WERI-Rb-1 (cell line): Measurements from ENCODE around the gene SAFB2.

Experiments
- DNase-seq: peaks from one replicate; pipeline ENCODE4 v3.0.0-alpha.2; 2020
- H3K27ac ChIP-seq: fragments of 250-450 bp; sonication (Bioruptor Pico); 2 replicates; pipeline ENCODE4 v1.5.1; 2020; ENCODE audit warnings: mild to moderate bottlenecking, moderate library complexity
- H3K27me3 ChIP-seq: fragments of 250-450 bp; sonication (Bioruptor Pico); 2 replicates; pipeline ENCODE4 v1.5.1; 2021; ENCODE audit warnings: mild to moderate bottlenecking, low read depth, moderate library complexity; ENCODE audit not compliant: insufficient read depth, severe bottlenecking
- H3K36me3 ChIP-seq: fragments of 250-450 bp; sonication (Bioruptor Pico); 2 replicates; pipeline ENCODE4 v1.5.1; 2020; ENCODE audit warnings: mild to moderate bottlenecking, moderate library complexity
- H3K4me3 ChIP-seq: 2 replicates; pipeline ENCODE4 v1.5.1; 2011; ENCODE audit warnings: low read depth, mild to moderate bottlenecking, control low read depth, low read length
- H3K9me3 ChIP-seq: fragments of 250-450 bp; sonication (Bioruptor Pico); 2 replicates; pipeline ENCODE4 v1.5.1; 2021; ENCODE audit warnings: mild to moderate bottlenecking, moderate library complexity; ENCODE audit not compliant: severe bottlenecking
- CTCF ChIP-seq: IDR thresholded peaks from 2 replicates; pipeline ENCODE4 v1.5.1; 2011; ENCODE audit warnings: low read depth, mild to moderate bottlenecking, control low read depth, inconsistent platforms, low read length

The SAFB2 gene

GRCh38 chr19:5652261-5652660 is 29.7 kb upstream of the SAFB2 start:
- H3K9me3 ChIP-seq: no peaks in the 10 kb centered on the region
- no peak overlapping the region for H3K4me3 ChIP-seq
- H3K36me3 ChIP-seq: peaks cover 92% of the 10 kb centered on the region
- TF ChIP-seq CTCF: no peak
- H3K27ac ChIP-seq: no peak overlapping the region
- no peak for DNase-seq
- H3K27me3 ChIP-seq: no peaks in the 10 kb centered on the region

GRCh38 chr19:5651361-5651760 is 28.8 kb upstream of the SAFB2 start:
- no peak for DNase-seq
- Histone ChIP-seq H3K36me3 (peaks cover 93% of the 10 kb centered on the region), H3K9me3 (no peaks in the 10 kb centered on the region), H3K27me3 (no peaks in the 10 kb centered on the region), H3K27ac (no peak overlapping the region), H3K4me3 (no peak overlapping the region)
- peak; percentile 47 for TF ChIP-seq CTCF

- H3K36me3 ChIP-seq: peaks cover 91% of the 10 kb centered on the region
- H3K27me3 ChIP-seq: no peaks in the 10 kb centered on the region
Measured at GRCh38 chr19:5648464-5648863, 25.9 kb upstream of the SAFB2 start.

GRCh38 chr19:5646703-5647102 is 24.1 kb upstream of the SAFB2 start:
- TF ChIP-seq CTCF: no peak
- H3K36me3 ChIP-seq: peaks cover 91% of the 10 kb centered on the region
- no peaks in the 10 kb centered on the region for H3K9me3 ChIP-seq

More at GRCh38 chr19:5648464-5648863, 25.9 kb upstream of the SAFB2 start:
- Histone ChIP-seq H3K4me3 (no peak overlapping the region), H3K27ac (no peak overlapping the region), H3K9me3 (no peaks in the 10 kb centered on the region)
- no peak for TF ChIP-seq CTCF
- no peak for DNase-seq

GRCh38 chr19:5645409-5645808 is 22.8 kb upstream of the SAFB2 start:
- Histone ChIP-seq H3K27me3 (no peaks in the 10 kb centered on the region), H3K9me3 (no peaks in the 10 kb centered on the region), H3K4me3 (no peak overlapping the region), H3K27ac (no peak overlapping the region), H3K36me3 (peaks cover 89% of the 10 kb centered on the region)
- no peak for TF ChIP-seq CTCF
- no peak for DNase-seq

More at GRCh38 chr19:5646703-5647102, 24.1 kb upstream of the SAFB2 start:
- Histone ChIP-seq H3K27me3 (no peaks in the 10 kb centered on the region), H3K27ac (no peak overlapping the region), H3K4me3 (no peak overlapping the region)
- no peak for DNase-seq

- no peaks in the 10 kb centered on the region for H3K9me3 ChIP-seq
- no peak overlapping the region for H3K4me3 ChIP-seq
- no peak for TF ChIP-seq CTCF
- DNase-seq: no peak
- peaks cover 81% of the 10 kb centered on the region for H3K36me3 ChIP-seq
- no peak overlapping the region for H3K27ac ChIP-seq
- H3K27me3 ChIP-seq: no peaks in the 10 kb centered on the region
Measured at GRCh38 chr19:5644037-5644436, 21.5 kb upstream of the SAFB2 start.
